Ishikawa (cell line): ENCODE results near the gene STAG3.

Experiments
- CEBPB ChIP-seq: IDR thresholded peaks from 2 replicates; pipeline ENCODE4 v1.6.1; 2012
- CREB1 ChIP-seq: IDR thresholded peaks from 2 replicates; pipeline ENCODE4 v1.6.1; 2012; ENCODE audit warnings: low read depth
- EGR1 ChIP-seq: IDR thresholded peaks from 2 replicates; pipeline ENCODE4 v1.6.1; 2012
- EP300 ChIP-seq: IDR thresholded peaks from 2 replicates; pipeline ENCODE4 v1.6.1; 2012; ENCODE audit warnings: borderline replicate concordance
- FOXM1 ChIP-seq: IDR thresholded peaks from 2 replicates; pipeline ENCODE4 v1.6.1; 2012; ENCODE audit warnings: low read depth, borderline replicate concordance
- MAX ChIP-seq: IDR thresholded peaks from 2 replicates; pipeline ENCODE4 v1.6.1; 2012
- NFIC ChIP-seq: IDR thresholded peaks from 2 replicates; pipeline ENCODE4 v1.6.1; 2012
- RAD21 ChIP-seq: IDR thresholded peaks from 2 replicates; pipeline ENCODE4 v1.6.1; 2012; ENCODE audit warnings: low read depth
- REST ChIP-seq: IDR thresholded peaks from 2 replicates; pipeline ENCODE4 v1.6.1; 2012; ENCODE audit warnings: low read depth, mild to moderate bottlenecking
- TAF1 ChIP-seq: IDR thresholded peaks from 2 replicates; pipeline ENCODE4 v1.6.1; 2012; ENCODE audit warnings: low read depth, mild to moderate bottlenecking
- TCF12 ChIP-seq: IDR thresholded peaks from 2 replicates; pipeline ENCODE4 v1.6.1; 2012; ENCODE audit warnings: low read depth
- USF1 ChIP-seq: IDR thresholded peaks from 2 replicates; pipeline ENCODE4 v1.6.1; 2012
- YY1 ChIP-seq: IDR thresholded peaks from 2 replicates; pipeline ENCODE4 v1.6.1; 2012; ENCODE audit warnings: low read depth
- ZBTB7A ChIP-seq: IDR thresholded peaks from 2 replicates; pipeline ENCODE4 v1.6.1; 2012; ENCODE audit warnings: low read depth

- no peak for TF ChIP-seq TCF12
- no peak for TF ChIP-seq CREB1
- no peak for TF ChIP-seq EP300
- no peak for TF ChIP-seq TAF1
- no peak for TF ChIP-seq EGR1
- no peak for TF ChIP-seq REST
- no peak for TF ChIP-seq RAD21
- TF ChIP-seq MAX, result no peak
- no peak for TF ChIP-seq NFIC
- no peak for TF ChIP-seq USF1
- TF ChIP-seq YY1, result no peak
- no peak for TF ChIP-seq CEBPB
- TF ChIP-seq ZBTB7A, result no peak
- no peak for TF ChIP-seq FOXM1
These were observed 49.1 kb upstream of the STAG3 start for GRCh38 chr7:100128637-100128963.
